Pancreas (tissue), 10 donors: ENCODE measurements around the gene CALHM4. TPM values are rescaled to one million over a fixed set of nuclear protein-coding genes. Genes with fewer than 3 reads are reported as not detected.

Experiments
- ATAC-seq, 4 donors: fragments of 200-7000 bp; cut with Tn5 transposase; one replicate each; pipeline versions ENCODE4 v1.8.0 to v1.9.1; 2020; ENCODE audit warnings: mild to moderate bottlenecking in 4 of 4, moderate library complexity in 4 of 4
- DNase-seq, 6 donors: peaks; one replicate each; pipeline ENCODE4 v3.0.0-alpha.2; 2020
- FAIRE-seq: peaks from 2 replicates; lab custom pipeline; 2012; peaks lifted over from hg19 to GRCh38; lab: Jason Lieb, UNC
- H3K27ac ChIP-seq, 4 donors: fragments of 200-600 bp; sonication (generic); 1 replicate in 3 of 4; 2 replicates in 1 of 4; pipeline versions ENCODE4 v1.5.0 to v1.8.0; 2020
- H3K27me3 ChIP-seq, 4 donors: fragments of 200-600 bp; one replicate each; pipeline ENCODE4 v1.8.0; 2021
- H3K36me3 ChIP-seq, 3 donors: fragments of 200-600 bp; sonication (generic) in 1 of 3; one replicate each; pipeline versions ENCODE4 v1.5.0 to v1.8.0; 2020 to 2021
- H3K4me1 ChIP-seq, 3 donors: fragments of 200-600 bp; one replicate each; pipeline ENCODE4 v1.8.0; 2021
- H3K4me3 ChIP-seq, 4 donors: fragments of 200-600 bp; sonication (generic) in 2 of 4; one replicate each; pipeline versions ENCODE4 v1.5.0 to v1.8.0; 2020 to 2021
- H3K9me3 ChIP-seq, 4 donors: fragments of 200-600 bp; one replicate each; pipeline ENCODE4 v1.8.0; 2021
- CTCF ChIP-seq, 4 donors: fragments of 200-600 bp; sonication (generic) in 3 of 4; IDR thresholded peaks; one replicate each; pipeline versions ENCODE4 v1.5.0 to v1.8.0; 2021; ENCODE audit warnings: antibody characterized with exemption in 4 of 4
- WGBS, 2 donors: extraction: QIAGEN DNeasy Blood & Tissue Kit; methylation state at CpG; one replicate each; pipeline ENCODE4 v1.1.7; 2013; 5-methylcytosine and 5-hydroxymethylcytosine counted together
- intact Hi-C, 3 donors: fragments of 100-400 bp; cut with DNase I; formaldehyde crosslinking; loops; one replicate each; pipeline versions ENCODE4 v1.11.1 to v1.14.2; 2022
- polyA plus RNA-seq, 2 donors: library from polyadenylated mRNA; stranded (reverse); fragments of 200-250 nt; gene quantifications; one replicate each; pipeline ENCODE4 v1.2.3, GENCODE V29; 2013
- total RNA-seq, 6 donors: library from RNA; stranded (reverse); fragmentation: NEBNext Ultra II Directional in 4 of 6; extraction: Animal tissue kit (Norgen Biotek cat#: 25700) in 4 of 6; gene quantifications; one replicate each; pipeline versions ENCODE4 v1.2.1 to v1.2.4, GENCODE V29; 2021 to 2023
- donor health status: healthy with polysubstance abuse.
- donor health status: DM: no; HTN: no; CAD: no; lungs with moderate emphysema.
- donor health status: DM: no; HTN: no; CAD: no.
- donor health status: control.
- donor health status: control.
- donor health status: Bipolar disorder and iron deficiency.
- donor health status: DM: yes; HTN: yes; CAD: no.
- donor health status: DM: no; HTN: no; CAD: no.
- donor health status: DM: no; HTN: no; CAD: no.
- donor health status: DM: yes; HTN: yes; CAD: no.

CALHM4 gene
- total and polyA plus RNA-seq, 8 donors: not detected

GRCh38 chr6:116564311-116564710 lies 10.8 kb downstream of the CALHM4 start:
- ATAC-seq: no peak
- no peaks in the 10 kb centered on the region for H3K27me3 ChIP-seq
- DNase-seq: no peak
- intact Hi-C loops: no loop called here
- TF ChIP-seq CTCF (IDR thresholded peaks at IDR 0.05): no peak
- H3K4me1 ChIP-seq: no peaks in the 10 kb centered on the region
- no peak overlapping the region for H3K4me3 ChIP-seq
- H3K9me3 ChIP-seq: no peaks in the 10 kb centered on the region
- H3K27ac ChIP-seq: no peak overlapping the region
- 79 to 84% methylated on average over 7 of the region's 7 CpGs for WGBS, 2 donors
- FAIRE-seq: no peak
- no peaks in the 10 kb centered on the region for H3K36me3 ChIP-seq

GRCh38 chr6:116564921-116565872 lies 11.6 kb downstream of the CALHM4 start:
- Histone ChIP-seq H3K9me3 (no peaks in the 10 kb centered on the region), H3K4me3 (peak overlapping the region in 2 of 4 donors; percentile 0 to 24), H3K36me3 (no peaks in the 10 kb centered on the region), H3K4me1 (peaks cover 0 to 4% (median 3%) of the 10 kb centered on the region in 3 donors), H3K27ac (no peak overlapping the region), H3K27me3 (no peaks in the 10 kb centered on the region)
- DNase-seq (peak in 3 of 6 donors; percentile 22 to 66 (median 59)), FAIRE-seq (no peak), ATAC-seq (peak in 3 of 4 donors; percentile 17 to 45 (median 19))
- TF ChIP-seq CTCF (IDR thresholded peaks at IDR 0.05): no peak
- intact Hi-C loops: no loop called here
- WGBS, 2 donors: 54 to 58% methylated on average over 41 to 42 of the region's 42 CpGs

- no peak for ATAC-seq
- no peaks in the 10 kb centered on the region for H3K27me3 ChIP-seq
- H3K9me3 ChIP-seq: no peaks in the 10 kb centered on the region
- H3K36me3 ChIP-seq: no peaks in the 10 kb centered on the region
- no peak for FAIRE-seq
- intact Hi-C loops: no loop called here
- no peak for TF ChIP-seq CTCF (IDR thresholded peaks at IDR 0.05)
- no peak overlapping the region for H3K27ac ChIP-seq
- DNase-seq: no peak
- H3K4me3 ChIP-seq: no peak overlapping the region
- H3K4me1 ChIP-seq: peaks cover 0 to 12% (median 12%) of the 10 kb centered on the region in 3 donors
These were observed 14.6 kb downstream of the CALHM4 start for GRCh38 chr6:116568111-116568510.

GRCh38 chr6:116568821-116569755 lies 15.5 kb downstream of the CALHM4 start:
- no peaks in the 10 kb centered on the region for H3K36me3 ChIP-seq
- 61 to 66% methylated on average over 7 of the region's 7 CpGs for WGBS, 2 donors
- DNase-seq (no peak), FAIRE-seq (no peak), ATAC-seq (no peak)
- H3K4me3 ChIP-seq: no peak overlapping the region
- TF ChIP-seq CTCF (IDR thresholded peaks at IDR 0.05): no peak
- no peaks in the 10 kb centered on the region for H3K27me3 ChIP-seq
- intact Hi-C loops: no loop called here
- H3K9me3 ChIP-seq: no peaks in the 10 kb centered on the region
- no peak overlapping the region for H3K27ac ChIP-seq
- H3K4me1 ChIP-seq: peaks cover 0 to 17% (median 17%) of the 10 kb centered on the region in 3 donors
